Activated T-cell treated with anti-CD3 and anti-CD28 coated beads, Interleukin-2, amount 50 U/mL, for 4 hours (primary cell): Measurements from ENCODE around the gene TCERG1L. TPM values are rescaled to one million over a fixed set of nuclear protein-coding genes. Genes with fewer than 3 reads are reported as not detected.

ENCODE experiments used
- ATAC-seq, 2 donors: fragments of 200-7000 bp; cut with Tn5 transposase; one replicate each; pipeline ENCODE4 v1.10.0; 2021
- DNase-seq: peaks from one replicate; pipeline ENCODE4 v3.0.0-alpha.2; 2020
- H3K27me3 Mint-ChIP-seq: one replicate; pipeline ENCODE4 v1.8.0; 2021; ENCODE audit warnings: low read depth, mixed read lengths
- H3K36me3 Mint-ChIP-seq: one replicate; pipeline ENCODE4 v1.8.0; 2022; ENCODE audit warnings: mixed read lengths; ENCODE audit not compliant: insufficient read depth
- H3K4me1 Mint-ChIP-seq: one replicate; pipeline ENCODE4 v1.8.0; 2021; ENCODE audit warnings: low read depth, mixed read lengths
- H3K4me3 Mint-ChIP-seq: one replicate; pipeline ENCODE4 v1.8.0; 2021; ENCODE audit warnings: mild to moderate bottlenecking, moderate library complexity, mixed read lengths
- H3K9me3 Mint-ChIP-seq: one replicate; pipeline ENCODE4 v1.8.0; 2021; ENCODE audit warnings: mixed read lengths
- total RNA-seq, 3 donors: library from RNA; stranded (reverse); gene quantifications; one replicate each; pipeline ENCODE4 v1.2.1, GENCODE V29; 2021

Gene TCERG1L
- total RNA-seq, 3 donors from 2014 or later = 0.11 to 0.13 TPM; not detected in 1

GRCh38 chr10:131077031-131077430 lies 234.5 kb downstream of the TCERG1L start:
- no peaks in the 10 kb centered on the region for H3K27me3 Mint-ChIP-seq
- no peaks in the 10 kb centered on the region for H3K9me3 Mint-ChIP-seq
- no peaks in the 10 kb centered on the region for H3K36me3 Mint-ChIP-seq
- DNase-seq = no peak
- H3K4me1 Mint-ChIP-seq = no peaks in the 10 kb centered on the region
- ATAC-seq = no peak
- no peak overlapping the region for H3K4me3 Mint-ChIP-seq

- Mint-ChIP-seq H3K36me3 (no peaks in the 10 kb centered on the region), H3K9me3 (no peaks in the 10 kb centered on the region), H3K27me3 (no peaks in the 10 kb centered on the region), H3K4me3 (no peak overlapping the region), H3K4me1 (no peaks in the 10 kb centered on the region)
- ATAC-seq (no peak), DNase-seq (no peak)
Observed at GRCh38 chr10:131076356-131076755, 235.2 kb downstream of the TCERG1L start.

DNA sequence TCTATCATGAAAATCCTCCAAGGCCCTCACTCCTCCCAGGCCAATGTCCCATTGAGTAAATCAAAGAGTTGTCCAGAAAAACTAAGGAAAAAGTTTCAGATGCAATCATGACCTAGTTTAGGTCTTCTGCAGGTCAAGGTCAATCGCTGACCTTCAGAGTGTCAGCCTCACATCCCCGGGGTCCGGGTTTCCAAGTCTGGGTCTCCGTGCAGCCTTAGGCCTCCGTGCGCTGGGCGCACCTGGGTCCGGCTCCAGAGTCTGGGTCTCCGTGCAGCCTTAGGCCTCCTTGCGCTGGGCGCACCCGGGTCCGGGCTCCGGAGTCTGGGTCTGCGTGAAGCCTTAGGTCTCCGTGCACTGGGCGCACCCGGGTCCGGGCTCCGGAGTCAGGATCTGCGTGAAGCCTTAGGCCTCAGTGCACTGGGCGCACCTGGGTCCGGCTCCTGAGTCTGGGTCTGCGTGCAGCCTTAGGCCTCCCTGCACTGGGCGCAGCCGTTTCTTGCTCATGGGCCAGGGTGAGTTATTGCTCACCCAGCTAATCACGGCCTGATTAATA lies 236.2 kb downstream of the TCERG1L start:
- Mint-ChIP-seq H3K27me3 (no peaks in the 10 kb centered on the region), H3K4me1 (no peaks in the 10 kb centered on the region), H3K4me3 (no peak overlapping the region), H3K9me3 (no peaks in the 10 kb centered on the region), H3K36me3 (no peaks in the 10 kb centered on the region)
- DNase-seq (no peak), ATAC-seq (no peak)

GRCh38 chr10:131074682-131075081 lies 236.8 kb downstream of the TCERG1L start:
- no peaks in the 10 kb centered on the region for H3K4me1 Mint-ChIP-seq

DNA sequence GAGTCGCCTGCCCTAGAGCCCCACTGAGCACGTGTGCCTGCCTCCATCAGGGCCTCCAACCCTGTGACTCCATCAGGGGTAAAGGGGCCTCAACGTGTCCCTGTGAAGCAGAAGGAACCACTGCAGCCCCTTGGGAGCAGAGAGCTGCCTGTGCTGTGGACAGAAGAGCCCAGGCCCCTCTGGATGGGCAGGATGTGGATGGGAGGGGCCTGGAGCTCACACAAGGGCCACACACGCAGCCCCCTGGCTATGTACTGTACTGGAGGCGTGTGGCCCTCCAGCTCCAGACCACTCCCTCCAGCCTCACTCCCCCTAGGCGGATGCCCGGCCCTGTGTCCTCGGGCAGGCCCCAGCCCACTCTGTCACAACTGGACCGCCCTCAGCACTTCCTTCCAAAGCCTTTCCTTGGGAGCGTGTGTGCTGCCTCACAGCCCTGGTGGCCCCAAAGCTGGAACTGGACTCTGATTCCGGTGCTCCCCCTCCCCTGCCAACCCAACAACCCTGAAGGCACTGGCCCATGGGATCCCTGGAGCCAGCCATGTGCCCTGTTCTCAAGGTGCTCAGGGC lies 238.0 kb downstream of the TCERG1L start:
- no peaks in the 10 kb centered on the region for H3K27me3 Mint-ChIP-seq
- no peaks in the 10 kb centered on the region for H3K36me3 Mint-ChIP-seq
- ATAC-seq = no peak
- no peak for DNase-seq
- no peaks in the 10 kb centered on the region for H3K4me1 Mint-ChIP-seq
- H3K4me3 Mint-ChIP-seq = no peak overlapping the region
- no peaks in the 10 kb centered on the region for H3K9me3 Mint-ChIP-seq

More at GRCh38 chr10:131074682-131075081, 236.8 kb downstream of the TCERG1L start:
- Mint-ChIP-seq H3K9me3 (no peaks in the 10 kb centered on the region), H3K4me3 (no peak overlapping the region), H3K27me3 (no peaks in the 10 kb centered on the region), H3K36me3 (no peaks in the 10 kb centered on the region)
- DNase-seq (no peak), ATAC-seq (no peak)

GRCh38 chr10:131072651-131073468 lies 238.7 kb downstream of the TCERG1L start:
- H3K36me3 Mint-ChIP-seq = no peaks in the 10 kb centered on the region
- ATAC-seq (no peak), DNase-seq (no peak)
- no peaks in the 10 kb centered on the region for H3K4me1 Mint-ChIP-seq
- H3K27me3 Mint-ChIP-seq = no peaks in the 10 kb centered on the region
- H3K9me3 Mint-ChIP-seq = no peaks in the 10 kb centered on the region
- H3K4me3 Mint-ChIP-seq = no peak overlapping the region

GRCh38 chr10:131071721-131072120 lies 239.8 kb downstream of the TCERG1L start:
- DNase-seq = no peak
- H3K4me3 Mint-ChIP-seq = no peak overlapping the region
- no peaks in the 10 kb centered on the region for H3K4me1 Mint-ChIP-seq
- H3K27me3 Mint-ChIP-seq = no peaks in the 10 kb centered on the region
- no peaks in the 10 kb centered on the region for H3K36me3 Mint-ChIP-seq
- no peak for ATAC-seq
- H3K9me3 Mint-ChIP-seq = no peaks in the 10 kb centered on the region

GRCh38 chr10:131070856-131071255 lies 240.7 kb downstream of the TCERG1L start:
- Mint-ChIP-seq H3K4me3 (no peak overlapping the region), H3K9me3 (no peaks in the 10 kb centered on the region), H3K36me3 (no peaks in the 10 kb centered on the region), H3K27me3 (no peaks in the 10 kb centered on the region), H3K4me1 (no peaks in the 10 kb centered on the region)
- DNase-seq = no peak
- ATAC-seq = no peak

DNA sequence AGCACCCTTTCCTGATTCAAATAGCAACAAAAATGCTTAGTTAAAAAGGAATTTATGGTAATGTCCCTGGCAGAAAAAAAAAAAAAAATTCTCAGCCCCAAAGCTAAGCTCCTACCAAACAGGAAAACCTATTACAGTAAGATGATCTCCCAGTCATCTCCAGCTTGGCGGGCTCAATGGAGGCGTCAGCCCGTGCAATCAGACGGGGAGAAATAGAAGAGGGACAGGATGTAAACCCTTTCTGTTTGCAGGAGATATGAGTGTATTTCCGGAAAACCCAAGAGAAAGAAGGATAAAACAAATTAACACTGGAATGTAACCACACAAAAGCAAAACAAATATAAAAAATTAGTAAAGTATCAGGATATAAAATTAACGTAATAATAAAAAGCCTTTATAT lies 242.8 kb downstream of the TCERG1L start:
- peaks cover 2% of the 10 kb centered on the region for H3K27me3 Mint-ChIP-seq
- ATAC-seq = no peak

GRCh38 chr10:131068311-131068710 lies 243.2 kb downstream of the TCERG1L start:
- Mint-ChIP-seq H3K4me1 (no peaks in the 10 kb centered on the region), H3K36me3 (no peaks in the 10 kb centered on the region), H3K27me3 (peaks cover 2% of the 10 kb centered on the region), H3K9me3 (no peaks in the 10 kb centered on the region), H3K4me3 (no peak overlapping the region)
- no peak for ATAC-seq
- no peak for DNase-seq

More for the DNA sequence above, 242.8 kb downstream of the TCERG1L start:
- H3K36me3 Mint-ChIP-seq = no peaks in the 10 kb centered on the region
- no peaks in the 10 kb centered on the region for H3K9me3 Mint-ChIP-seq
- H3K4me1 Mint-ChIP-seq = no peaks in the 10 kb centered on the region
- H3K4me3 Mint-ChIP-seq = no peak overlapping the region
- no peak for DNase-seq

GRCh38 chr10:131067690-131068089 lies 243.8 kb downstream of the TCERG1L start:
- ATAC-seq (no peak), DNase-seq (no peak)
- Mint-ChIP-seq H3K9me3 (no peaks in the 10 kb centered on the region), H3K4me3 (no peak overlapping the region), H3K4me1 (no peaks in the 10 kb centered on the region), H3K36me3 (no peaks in the 10 kb centered on the region), H3K27me3 (peaks cover 2% of the 10 kb centered on the region)

DNA sequence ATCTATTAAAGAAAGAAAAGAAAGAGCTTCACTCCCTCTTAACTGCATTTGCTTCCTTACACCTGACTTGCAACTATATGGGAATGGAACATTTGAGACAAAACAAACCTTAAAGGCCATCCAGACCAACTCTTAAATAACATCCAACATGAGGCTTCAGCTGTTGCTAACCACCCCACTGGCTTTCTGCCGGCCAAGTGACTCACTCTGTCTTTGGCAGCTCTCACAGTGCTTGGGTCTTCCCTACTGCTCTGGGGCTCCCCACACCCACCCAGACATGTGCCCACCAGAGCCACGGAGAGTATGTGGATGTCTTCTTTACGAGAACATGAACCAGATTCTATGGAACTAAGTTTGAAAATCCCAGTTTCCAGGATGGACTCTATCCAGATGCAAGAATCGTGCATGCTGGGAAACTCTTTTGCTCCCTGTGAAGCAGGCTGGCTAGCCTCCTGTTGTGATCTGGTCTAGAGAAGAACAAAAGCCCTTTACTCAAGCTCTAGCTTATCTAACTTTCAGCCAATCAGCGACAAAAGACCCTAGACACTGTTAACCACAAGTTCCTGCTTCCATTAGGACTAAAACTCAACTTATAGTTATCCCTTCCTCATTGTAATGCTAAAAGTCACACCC lies 245.7 kb downstream of the TCERG1L start:
- Mint-ChIP-seq H3K4me3 (no peak overlapping the region), H3K9me3 (no peaks in the 10 kb centered on the region), H3K36me3 (no peaks in the 10 kb centered on the region), H3K27me3 (peaks cover 2% of the 10 kb centered on the region), H3K4me1 (no peaks in the 10 kb centered on the region)
- ATAC-seq (no peak), DNase-seq (no peak)

- Mint-ChIP-seq H3K4me3 (no peak overlapping the region), H3K4me1 (no peaks in the 10 kb centered on the region), H3K36me3 (no peaks in the 10 kb centered on the region), H3K9me3 (peaks cover 11% of the 10 kb centered on the region), H3K27me3 (peaks cover 2% of the 10 kb centered on the region)
- DNase-seq (no peak), ATAC-seq (no peak)
Observed at GRCh38 chr10:131063311-131063710, 248.2 kb downstream of the TCERG1L start.

DNA sequence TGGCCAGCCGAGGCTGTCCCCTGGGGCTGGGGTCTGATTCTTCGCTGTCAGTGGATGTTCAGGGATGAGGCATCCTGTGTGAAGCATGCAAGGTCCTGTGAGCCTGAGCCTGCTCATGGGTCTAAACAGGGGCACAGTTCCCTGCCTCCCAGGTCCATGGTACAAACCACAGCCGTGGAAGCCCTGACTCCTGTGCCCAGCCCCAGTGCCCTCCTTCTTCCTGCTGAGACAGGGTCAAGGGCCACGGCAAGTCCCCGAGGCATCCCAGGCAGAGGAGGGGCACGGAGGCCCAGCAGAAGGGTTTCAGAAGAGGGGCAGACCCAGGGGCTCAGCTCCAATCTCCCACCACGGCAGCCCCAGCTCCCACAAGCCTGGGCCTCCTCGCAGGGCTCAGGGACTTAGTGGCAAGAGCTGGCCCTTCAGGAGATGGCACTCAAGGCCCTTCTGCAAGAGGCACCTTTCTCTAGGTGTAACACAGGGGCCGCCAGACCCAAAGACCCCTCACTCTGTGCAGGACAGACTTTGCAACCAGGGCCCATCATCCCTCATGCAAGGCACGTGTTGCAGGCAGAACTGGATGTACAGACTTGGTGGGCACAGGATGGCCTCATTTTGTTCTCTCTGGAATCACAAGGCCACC lies 248.8 kb downstream of the TCERG1L start:
- ATAC-seq = no peak
- Mint-ChIP-seq H3K4me3 (no peak overlapping the region), H3K9me3 (peaks cover 16% of the 10 kb centered on the region), H3K27me3 (peaks cover 2% of the 10 kb centered on the region), H3K4me1 (no peaks in the 10 kb centered on the region), H3K36me3 (no peaks in the 10 kb centered on the region)
- DNase-seq = no peak
